NCI-H748 (cell line): ENCODE data around the gene ATP1A1.

ENCODE experiments used
- DNase-seq: peaks from one replicate; lab custom pipeline; 2025; ENCODE audit not compliant: unreplicated experiment; lab: John Stamatoyannopoulos, UW

The ATP1A1 gene

GRCh38 chr1:116370181-116370580 is 2.9 kb upstream of the ATP1A1 start:
- no peak for DNase-seq

- no peak for DNase-seq
These were observed 1.3 kb upstream of the ATP1A1 start for GRCh38 chr1:116371752-116372151.

GRCh38 chr1:116372191-116372590 is 853 bp upstream of the ATP1A1 start:
- peak; percentile 36 for DNase-seq

- DNase-seq: peak; percentile 64
These were observed 648 bp downstream of the ATP1A1 start for GRCh38 chr1:116373431-116374352.

GRCh38 chr1:116374353-116375147 is 1.5 kb downstream of the ATP1A1 start:
- peak; percentile 56 for DNase-seq

- no peak for DNase-seq
These were observed 2.3 kb downstream of the ATP1A1 start for GRCh38 chr1:116375148-116375886.

- no peak for DNase-seq
These were observed 3.1 kb downstream of the ATP1A1 start for GRCh38 chr1:116375887-116376728.

- DNase-seq: no peak
These were observed 3.7 kb downstream of the ATP1A1 start for GRCh38 chr1:116376729-116377086.

GRCh38 chr1:116377541-116378529 is 4.8 kb downstream of the ATP1A1 start:
- no peak for DNase-seq

- no peak for DNase-seq
These were observed 6.1 kb downstream of the ATP1A1 start for GRCh38 chr1:116379057-116379630.

GRCh38 chr1:116379674-116380498 is 6.8 kb downstream of the ATP1A1 start:
- no peak for DNase-seq

- no peak for DNase-seq
These were observed 7.6 kb downstream of the ATP1A1 start for GRCh38 chr1:116380499-116381242.

- DNase-seq: no peak
These were observed 9.3 kb downstream of the ATP1A1 start for GRCh38 chr1:116382321-116382720.

- no peak for DNase-seq
These were observed 9.9 kb downstream of the ATP1A1 start for GRCh38 chr1:116382857-116383483.

GRCh38 chr1:116386042-116386441 is 13.0 kb downstream of the ATP1A1 start:
- no peak for DNase-seq

- no peak for DNase-seq
These were observed 14.5 kb downstream of the ATP1A1 start for GRCh38 chr1:116387551-116387950.

GRCh38 chr1:116388122-116388521 is 15.1 kb downstream of the ATP1A1 start:
- no peak for DNase-seq
